Renal cortical epithelial cell (primary cell): ENCODE results near the gene EML5. TPM values are rescaled to one million over a fixed set of nuclear protein-coding genes. Genes with fewer than 3 reads are reported as not detected.

ENCODE experiments used
- DNase-seq: peaks from one replicate; pipeline ENCODE4 v3.0.0-alpha.2; 2011; ENCODE audit warnings: low read depth
- total RNA-seq: library from RNA; depleted of rRNA; stranded (reverse); fragments of >200 nt; gene quantifications from 2 replicates; pipeline ENCODE4 v1.2.3, GENCODE V29; 2014

The EML5 gene
- total RNA-seq, 1 donor from 2014 or later: 0.55 TPM

DNA sequence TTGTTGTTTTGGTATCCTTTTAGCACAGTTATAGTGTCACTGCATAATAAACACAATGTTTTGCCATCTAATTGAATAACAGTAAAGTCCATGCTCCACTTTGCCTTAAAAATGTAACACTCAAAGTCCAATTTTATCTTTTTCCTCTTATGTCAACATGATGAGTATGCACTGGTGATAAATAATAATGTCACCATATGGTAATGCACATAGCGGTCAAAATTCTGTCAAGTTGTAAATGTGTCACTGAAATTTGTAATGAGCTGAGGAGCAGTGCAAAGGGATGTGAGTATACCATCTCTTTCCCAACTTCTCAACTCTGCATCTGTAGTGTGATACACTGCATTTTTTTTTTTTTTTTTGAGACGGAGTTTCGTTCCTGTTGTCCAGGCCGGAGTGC is 65.7 kb downstream of the EML5 start:
- DNase-seq: no peak

DNA sequence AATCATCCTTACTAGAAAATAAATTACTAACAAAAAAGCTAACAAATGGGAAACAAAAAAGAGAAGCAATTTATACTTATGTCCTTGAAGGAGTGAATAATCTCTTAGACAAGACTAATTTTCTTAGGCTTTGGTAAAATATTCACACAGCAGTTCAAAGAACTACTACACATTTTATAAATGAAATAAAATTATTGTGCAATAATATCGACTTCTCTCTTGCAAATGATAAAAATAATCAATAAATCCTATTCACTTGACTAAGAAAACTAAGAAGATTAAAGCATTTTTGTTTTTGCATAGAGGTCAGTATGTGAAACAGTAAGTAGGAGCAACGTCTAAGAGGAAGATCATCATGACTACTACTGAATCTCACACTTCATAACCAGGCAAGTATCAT is 82.0 kb downstream of the EML5 start:
- no peak for DNase-seq

DNA sequence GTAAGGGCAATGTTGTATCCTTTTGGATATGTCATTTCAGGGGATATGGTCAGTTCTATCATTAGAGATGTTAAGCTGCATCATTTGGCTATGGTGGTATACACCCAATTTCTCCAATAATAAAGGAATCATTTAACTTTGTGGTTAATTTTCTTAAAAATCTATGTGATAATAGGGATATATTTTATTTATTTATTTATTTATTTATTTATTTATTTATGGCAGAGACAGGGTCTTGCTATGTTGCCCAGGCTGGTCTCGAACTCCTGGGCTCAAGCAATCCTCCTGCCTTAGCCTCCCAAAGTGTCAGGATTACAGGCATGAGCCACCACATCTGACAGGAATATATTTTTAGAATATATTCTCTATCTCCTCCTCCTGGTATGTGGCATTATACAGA is 85.7 kb downstream of the EML5 start:
- DNase-seq: no peak

DNA sequence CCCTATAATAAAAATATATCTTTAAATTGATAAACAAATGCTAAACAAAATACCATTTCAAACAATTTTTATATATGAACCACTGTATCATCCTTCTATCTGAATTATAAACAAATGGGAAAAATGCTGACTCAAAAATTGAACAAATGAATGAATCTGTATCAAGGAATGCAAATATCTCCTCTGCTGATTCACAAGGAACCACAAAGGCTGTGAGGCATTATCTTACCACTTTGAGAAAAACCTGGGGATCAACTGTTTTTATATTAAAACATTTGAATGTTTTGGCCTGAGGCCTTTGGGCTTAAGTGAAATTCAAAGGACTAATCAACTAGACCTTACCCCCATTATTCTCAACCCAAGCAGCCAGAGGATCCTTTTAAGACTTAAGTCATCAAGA is 86.3 kb downstream of the EML5 start:
- peak; percentile 7 for DNase-seq

DNA sequence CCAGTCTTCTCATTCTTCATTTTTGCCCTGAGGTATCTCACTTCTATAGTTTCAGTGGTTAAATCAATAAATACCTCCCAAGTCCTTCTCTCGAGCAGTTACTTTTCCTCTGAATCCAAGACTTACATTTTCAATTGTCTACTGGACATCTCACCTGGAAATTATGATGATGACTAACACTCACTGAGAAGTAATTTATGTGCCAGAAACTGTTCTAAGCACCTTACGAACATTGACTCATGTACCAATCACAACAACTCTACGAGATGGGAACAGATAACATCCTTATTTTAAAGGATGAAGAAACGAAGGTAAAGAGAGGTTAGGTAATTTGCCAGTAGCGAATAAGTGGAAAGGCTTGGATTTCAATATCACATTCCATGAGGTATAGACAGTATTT is 94.1 kb downstream of the EML5 start:
- DNase-seq: peak; percentile 58

DNA sequence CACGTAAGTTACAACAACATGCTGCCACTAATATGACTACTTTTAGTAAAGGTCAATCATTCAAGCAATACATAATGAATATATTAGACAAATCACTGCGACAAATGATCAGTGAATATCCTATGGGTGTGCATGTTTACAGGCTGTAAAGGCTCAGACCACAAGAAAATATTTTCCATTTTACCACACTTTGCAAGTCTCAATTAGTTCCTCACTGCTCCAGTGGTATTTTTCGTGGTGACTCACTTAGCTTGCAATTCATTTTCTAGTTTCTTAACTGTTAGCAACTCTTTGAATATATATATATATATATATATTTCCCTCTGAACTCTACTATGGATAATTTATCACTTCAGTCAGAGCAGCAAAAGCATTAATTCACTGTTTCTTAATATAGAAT is 96.9 kb downstream of the EML5 start:
- DNase-seq: peak; percentile 55

DNA sequence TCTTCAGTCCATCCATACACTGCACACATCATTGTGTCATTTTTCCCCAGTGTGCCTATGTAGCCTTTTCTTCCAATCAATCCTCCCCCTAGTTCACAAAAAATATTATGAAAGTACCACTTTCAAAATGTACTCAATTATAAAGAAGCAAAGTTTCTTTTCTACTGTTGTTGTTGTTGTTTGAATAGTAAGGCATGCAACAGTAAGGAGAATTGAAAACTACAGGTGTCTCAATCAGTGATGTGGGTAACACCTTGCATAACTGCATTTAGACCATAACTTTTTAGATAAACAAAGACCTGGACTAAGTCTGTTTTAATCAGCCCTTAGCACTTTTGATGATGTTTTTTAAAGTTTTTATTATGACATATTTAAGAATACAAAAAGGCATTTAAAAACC is 104.4 kb downstream of the EML5 start:
- no peak for DNase-seq

DNA sequence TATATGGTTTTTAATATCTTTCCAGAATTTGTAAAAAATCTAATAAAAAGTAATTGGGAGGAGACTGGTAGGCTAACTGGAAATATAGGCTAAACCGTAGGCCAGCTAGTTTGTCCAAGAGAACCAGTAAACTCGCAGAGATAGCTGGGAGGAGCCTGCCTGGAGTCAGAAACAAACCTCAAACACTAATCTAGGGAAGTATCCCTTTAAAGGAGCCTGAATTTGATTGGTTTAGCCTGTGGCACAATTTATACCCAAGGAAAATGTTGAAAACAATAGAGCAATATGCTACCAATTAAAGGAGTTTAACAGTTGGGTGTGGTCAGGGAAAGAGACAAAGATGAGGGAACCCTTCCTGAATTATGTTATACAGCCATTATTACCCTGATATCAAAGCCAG is 109.6 kb downstream of the EML5 start:
- no peak for DNase-seq

DNA sequence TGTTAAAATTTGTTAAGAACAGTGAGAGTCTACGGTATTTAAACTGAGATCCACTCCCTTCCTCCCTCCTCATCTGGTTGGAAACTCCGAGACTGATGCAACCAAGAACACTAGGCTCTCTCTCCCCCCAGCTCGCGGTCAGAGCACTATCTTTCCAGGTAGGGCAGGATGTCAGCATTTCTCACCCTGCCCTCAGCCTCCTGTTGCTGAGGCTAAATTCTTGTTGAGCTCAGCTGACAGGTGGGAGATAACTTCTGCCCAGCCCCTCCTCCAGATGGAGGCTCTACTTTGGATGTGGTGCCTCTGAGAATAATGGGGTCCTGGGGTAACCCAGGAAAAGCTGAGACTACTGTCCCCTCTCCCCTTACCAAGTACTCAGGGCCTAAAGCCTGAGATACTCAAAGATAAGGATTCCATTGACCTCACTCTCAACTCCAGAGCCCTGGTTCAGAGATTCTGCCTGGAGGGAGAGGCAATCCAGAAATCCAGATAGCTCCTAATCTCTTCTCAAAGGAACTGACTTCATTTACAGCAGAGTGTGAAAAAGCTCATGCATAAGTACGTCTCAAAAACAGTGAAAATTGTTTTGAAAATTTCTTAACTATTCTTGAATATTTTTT is 110.1 kb downstream of the EML5 start:
- DNase-seq: peak; percentile 16

DNA sequence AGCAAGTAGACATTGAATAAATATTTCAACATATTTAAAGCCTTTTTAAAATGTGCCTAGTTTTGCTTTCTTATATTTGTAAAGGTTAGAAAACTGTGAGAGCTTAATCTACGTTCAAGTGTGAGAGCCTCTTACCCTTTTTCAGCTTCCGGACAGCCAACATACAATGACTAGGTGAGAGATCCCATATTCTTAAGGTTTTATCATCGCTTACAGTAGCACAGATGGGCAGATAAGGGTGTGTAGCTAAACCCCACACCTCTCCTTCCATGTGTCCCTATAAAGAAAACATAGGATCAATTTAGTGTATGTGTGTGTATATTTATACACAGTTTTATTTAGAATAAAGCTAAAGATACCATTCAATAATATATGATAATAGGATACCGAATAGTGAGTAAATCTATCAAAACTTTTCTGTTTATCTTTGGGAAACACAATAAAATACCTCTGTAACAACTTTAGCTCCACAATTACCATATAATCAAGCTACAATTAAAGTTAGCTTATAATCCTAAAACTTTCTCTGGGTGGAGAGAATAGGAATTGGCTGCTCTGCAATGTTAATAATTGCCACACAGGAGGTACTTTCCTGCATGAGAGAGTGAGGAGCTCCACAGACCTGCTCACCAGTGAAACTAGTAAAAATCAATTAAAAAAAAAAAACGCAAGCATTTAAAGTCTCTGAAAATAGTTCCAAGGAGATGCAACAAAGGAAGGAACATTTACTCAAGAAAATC is 110.8 kb downstream of the EML5 start:
- peak; percentile 29 for DNase-seq

DNA sequence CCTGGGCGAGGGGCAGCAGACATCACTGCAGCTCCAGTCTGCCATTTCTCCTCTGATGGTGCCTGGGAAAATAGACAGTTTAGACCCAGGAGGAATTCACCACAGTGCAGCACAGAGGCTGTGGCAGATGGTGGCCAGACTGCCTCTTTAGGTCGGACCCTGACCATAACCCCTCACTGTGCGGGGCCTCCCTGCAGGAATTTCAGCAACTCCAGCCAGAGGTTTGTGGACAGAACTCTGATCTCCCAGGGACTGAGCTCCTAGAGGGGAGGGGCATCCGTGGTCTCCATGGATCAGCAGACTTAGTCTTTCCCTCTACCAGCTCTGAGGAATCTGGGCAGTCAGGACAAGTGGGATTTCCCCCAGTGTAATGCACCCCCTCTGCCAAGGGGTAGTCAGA is 123.4 kb downstream of the EML5 start:
- DNase-seq: peak; percentile 16

DNA sequence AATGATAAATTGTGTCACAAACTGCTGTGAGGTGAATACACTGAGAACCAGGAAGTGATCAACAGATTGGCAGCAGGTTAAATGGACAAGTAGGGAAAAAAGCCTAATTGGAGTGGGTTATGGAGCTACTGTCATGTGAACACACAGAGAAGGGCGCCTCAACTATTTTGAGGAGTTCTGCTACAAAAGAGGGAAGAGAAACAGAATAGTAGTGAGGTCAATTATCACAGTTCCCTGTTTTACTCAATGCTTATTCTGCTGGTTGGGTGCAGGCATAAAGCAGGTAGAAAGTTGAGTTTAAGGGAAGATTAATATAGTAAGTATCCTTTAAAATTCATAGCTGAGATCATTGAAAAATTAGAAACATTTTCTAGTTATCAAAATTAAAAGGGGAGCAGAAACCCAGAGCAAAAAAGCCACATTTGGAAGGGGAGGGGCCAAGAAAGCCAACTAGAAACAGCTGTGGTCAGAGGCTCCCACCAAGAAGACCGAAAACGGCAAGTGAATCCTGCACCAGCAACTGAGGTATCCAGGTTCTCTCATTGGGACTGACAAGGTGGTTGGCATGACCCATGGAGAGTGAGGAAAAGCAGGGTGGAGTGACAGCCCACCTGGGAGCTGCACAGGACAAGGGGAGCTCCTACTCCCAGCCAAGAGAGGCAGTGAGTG is 124.2 kb downstream of the EML5 start:
- DNase-seq: no peak

DNA sequence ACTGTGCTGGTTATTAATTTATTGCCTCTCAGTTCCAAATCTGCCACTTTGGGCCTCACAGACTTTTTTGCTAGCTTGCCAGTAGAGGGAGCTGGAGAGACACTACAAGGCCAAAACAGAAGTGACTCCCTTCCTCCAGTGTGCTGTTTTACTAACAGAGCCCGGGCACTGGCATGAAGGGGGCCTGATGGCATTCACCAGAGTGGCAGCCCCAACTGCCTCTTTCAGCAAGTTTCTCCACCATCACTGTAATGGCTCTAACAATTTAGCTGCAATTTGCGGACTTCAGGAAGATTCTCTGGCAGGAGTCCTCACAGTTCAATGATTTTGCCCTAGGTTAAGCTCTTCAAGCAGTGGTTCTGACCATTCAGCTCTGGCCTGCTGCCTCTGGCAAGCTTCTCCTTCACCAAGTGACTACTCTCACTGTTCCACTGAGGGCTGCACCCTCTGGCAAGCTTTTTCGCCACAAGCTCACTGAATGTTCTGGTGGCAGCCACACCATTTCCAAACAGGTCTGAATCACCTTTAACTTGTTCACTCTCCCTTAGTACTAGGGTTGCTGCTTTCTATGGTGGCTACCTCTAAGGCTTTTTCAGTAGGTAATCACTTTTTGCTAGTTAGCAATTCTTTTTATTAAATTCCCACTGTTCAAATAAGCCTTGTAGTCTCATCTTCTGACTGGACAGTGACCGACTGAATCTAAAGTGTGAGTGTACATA is 125.0 kb downstream of the EML5 start:
- peak; percentile 84 for DNase-seq

DNA sequence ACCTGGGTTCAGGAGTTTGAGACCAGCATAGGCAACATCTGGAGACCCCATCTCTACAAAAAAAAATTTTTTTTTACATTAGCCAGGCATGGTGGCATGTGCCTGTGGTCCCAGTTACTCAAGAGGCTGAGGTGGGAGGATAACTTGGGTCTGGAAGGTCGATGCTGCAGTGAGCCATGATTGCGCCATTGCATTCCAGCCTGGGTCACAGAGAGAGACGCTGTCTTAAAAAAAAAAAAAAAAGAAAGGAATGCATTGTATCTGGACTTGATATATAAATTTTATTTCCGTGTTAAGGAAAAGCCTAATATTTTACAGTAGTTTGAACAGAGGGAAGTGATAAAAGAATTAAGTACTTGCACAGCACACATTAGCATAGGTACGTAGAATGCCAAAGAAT is 132.7 kb downstream of the EML5 start:
- DNase-seq: no peak

DNA sequence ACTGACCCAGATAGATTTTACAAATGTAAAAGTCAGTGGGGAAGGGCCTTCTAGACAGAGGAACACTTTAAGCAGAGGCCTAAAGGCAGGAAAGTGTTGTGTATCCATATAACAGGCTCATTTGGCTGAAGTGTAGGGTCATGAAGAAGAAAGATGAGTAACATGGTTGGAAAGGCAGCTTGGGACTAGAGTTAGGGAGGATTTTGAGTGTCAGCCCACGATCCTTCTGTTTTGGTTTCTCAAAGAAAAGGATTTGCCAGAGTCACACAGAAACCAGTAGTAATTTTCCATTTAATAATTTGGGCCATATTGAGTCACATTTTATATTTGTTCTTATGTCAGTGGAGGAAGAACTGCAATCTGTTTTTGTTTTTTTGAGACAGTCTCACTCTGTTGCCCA is 153.5 kb downstream of the EML5 start:
- DNase-seq: no peak

DNA sequence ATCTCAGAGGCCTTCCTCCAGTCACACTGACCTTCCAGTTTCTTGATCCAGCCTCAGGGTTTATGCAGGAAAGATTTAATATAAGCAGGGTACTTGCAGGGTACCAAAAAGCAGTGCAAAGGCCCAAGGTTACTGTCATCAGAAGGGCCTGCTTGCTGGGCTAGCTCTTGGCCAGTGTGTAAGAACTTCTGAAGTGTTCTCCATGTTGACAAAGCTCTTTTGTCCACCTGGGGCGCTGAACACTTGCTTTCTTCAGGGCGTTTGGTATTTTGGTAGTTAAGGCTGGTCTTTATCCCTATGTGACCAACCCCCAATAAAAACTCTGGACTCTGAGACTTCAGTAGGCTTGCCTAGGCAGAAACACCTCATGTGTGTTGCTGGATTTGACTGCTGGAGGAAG is 160.2 kb downstream of the EML5 start:
- DNase-seq: no peak

DNA sequence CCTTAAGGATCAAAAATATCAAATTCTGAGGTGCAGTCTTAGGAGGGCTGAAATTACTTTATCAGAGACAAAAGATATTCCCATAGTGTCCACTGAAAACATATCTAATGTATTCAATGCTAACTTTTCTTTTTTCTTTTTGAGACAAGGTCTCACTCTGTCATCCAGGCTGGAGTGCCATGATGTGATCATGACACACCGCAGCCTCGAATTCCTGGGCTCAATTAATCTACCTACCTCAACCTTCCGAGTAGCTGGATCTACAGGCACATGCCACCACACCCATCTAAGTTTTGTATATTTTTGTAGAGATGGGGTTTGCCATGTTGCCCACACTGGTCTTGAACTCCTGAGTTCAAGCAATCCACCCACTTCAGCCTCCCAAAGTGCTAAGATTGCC is 161.7 kb downstream of the EML5 start:
- DNase-seq: no peak

DNA sequence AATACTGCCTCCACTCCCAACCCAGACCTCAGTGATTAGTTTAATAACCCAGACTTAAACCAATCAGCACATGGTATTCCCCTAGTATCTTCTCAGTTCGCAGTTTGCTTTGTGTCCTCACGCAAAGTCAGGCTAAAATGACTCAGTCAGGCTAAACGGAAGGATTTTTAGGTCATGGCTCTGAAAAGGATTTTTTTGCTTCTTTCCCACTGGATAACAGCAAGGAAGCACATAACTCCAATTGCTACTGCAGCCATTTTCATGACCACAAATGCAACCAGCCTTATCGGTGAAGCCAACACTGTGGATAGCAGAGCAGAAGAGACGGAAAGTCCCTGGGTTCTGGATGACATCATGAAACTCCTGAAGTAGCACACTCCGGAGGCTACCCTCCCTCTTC is 162.2 kb downstream of the EML5 start:
- DNase-seq: peak; percentile 97

DNA sequence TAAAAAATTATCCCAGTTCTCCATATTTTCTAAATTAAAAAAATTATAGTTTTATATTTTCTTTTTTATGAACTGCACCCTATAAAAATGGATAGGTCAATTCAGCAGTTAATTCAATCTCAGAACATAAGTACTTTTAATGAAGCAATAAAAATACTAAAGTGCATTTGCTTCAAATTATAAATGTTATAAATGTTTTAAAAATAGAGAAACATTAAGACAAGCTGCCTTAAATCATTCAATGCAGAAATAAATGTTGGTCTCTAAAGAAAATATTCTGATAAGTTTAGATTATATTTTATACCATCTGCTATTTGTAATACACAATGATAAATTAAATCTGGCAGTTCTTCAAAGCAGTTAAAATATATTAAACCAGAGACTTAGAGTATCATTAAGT is 164.3 kb downstream of the EML5 start:
- no peak for DNase-seq

DNA sequence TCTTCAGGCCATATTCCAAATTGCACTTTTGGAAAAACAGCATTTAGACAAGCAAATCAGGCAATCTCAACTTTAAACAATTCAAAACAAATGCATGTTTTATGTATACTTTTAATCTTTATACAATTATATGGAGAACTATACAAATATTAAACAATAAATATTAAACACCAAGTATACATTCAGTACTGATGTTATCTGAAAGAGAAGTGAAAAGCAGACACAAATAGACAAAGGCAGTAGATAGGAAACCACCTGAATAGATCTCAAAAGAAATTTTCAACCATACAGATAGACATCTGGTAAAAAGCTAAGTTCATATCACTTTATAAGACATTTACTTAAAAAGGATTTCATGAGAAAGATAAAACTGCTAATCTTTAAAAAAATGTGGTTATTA is 164.7 kb downstream of the EML5 start:
- no peak for DNase-seq

DNA sequence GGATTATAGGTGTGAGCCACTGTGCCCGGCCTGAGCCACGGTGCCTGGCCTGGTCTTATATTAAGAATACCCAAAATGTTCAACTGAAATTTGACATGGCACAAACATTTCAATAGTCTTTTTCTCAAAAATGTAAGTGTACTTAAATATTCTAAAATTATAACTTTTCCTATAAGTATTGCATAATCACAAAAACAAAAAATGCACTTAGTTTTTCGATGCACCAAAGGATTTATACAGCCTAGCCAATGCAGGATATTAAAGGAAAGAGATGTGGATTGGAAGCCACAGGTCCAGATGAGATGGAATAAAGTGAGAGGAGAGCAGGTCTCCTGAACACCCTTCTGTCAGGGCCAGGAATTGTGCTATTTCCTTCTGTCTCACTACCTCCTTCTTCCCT is 167.1 kb downstream of the EML5 start:
- DNase-seq: no peak

DNA sequence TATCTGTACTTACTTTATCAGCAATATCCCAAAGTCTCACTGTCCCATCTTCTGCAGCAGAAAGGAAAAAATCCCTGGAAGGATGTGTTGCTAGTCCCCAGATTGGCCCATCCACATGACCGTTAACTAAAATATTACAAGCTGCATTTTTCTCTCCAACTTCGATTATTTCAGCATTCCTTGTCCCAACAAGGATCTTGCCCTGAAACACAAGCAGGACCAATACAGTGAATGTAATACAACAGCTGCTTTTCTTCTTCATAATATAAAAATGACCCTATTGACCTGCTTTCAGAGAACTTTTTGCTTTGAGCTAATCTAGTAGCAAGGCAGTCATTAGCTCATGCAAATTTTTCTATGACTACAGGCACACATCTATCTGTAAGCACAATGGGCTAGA is 171.7 kb downstream of the EML5 start:
- DNase-seq: no peak

DNA sequence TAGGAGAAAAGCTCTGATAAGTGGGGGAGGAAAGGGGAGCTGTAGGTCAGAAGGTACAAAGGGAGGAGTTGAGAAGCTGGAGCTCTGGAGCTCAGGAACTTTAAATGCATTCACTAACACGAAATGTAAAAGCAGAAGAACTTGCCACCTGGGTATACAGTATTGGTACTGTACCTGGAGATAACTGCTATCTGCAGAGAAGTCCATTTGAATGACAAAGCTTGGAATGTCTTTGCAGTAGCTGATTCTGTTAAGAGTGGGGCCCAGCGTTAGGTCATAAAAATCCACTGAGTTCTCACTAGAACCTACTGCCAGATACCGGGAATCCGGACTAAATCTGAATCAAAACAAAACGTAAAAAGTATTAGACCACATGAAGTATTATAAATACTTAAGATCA is 174.3 kb downstream of the EML5 start:
- DNase-seq: no peak
